ENCODE data around the gene GPR82. TPM values are rescaled to one million over a fixed set of nuclear protein-coding genes. Genes with fewer than 3 reads are reported as not detected.

The GPR82 gene
- total and polyA plus RNA-seq, 5 donors from 2014 or later = 0.25 to 0.83 (median 0.39) TPM; not detected in 1

- no peak for DNase-seq
- Histone ChIP-seq H3K4me1 (ENCODE audit: control insufficient read depth, insufficient read depth, low read length, poor library complexity, severe bottlenecking) (peaks cover 3% of the 10 kb centered on the region), H3K4me3 (ENCODE audit: low read depth, low read length) (no peak overlapping the region), H3K9me3 (ENCODE audit: control insufficient read depth in 2 of 2, low read length in 2 of 2) (no peaks in the 10 kb centered on the region), H3K36me3 (ENCODE audit: control insufficient read depth, insufficient read depth, low read length) (peaks cover 2% of the 10 kb centered on the region), H3K27me3 (ENCODE audit: control insufficient read depth, insufficient read depth, low read length) (no peaks in the 10 kb centered on the region), H3K27ac (ENCODE audit: insufficient read depth, low read length, poor library complexity, severe bottlenecking) (no peak overlapping the region)
- Mint-ChIP-seq H3K9me3 (no peaks in the 10 kb centered on the region), H3K27me3 (no peaks in the 10 kb centered on the region), H3K27ac (peak overlapping the region in 1 of 3 donors; percentile 74), H3K4me3 (no peak overlapping the region), H3K36me3 (no peaks in the 10 kb centered on the region), H3K4me1 (peaks cover 11 to 43% (median 33%) of the 10 kb centered on the region in 4 donors)
- no peak for ATAC-seq (ENCODE audit: low read depth in 2 of 2)
Observed at GRCh38 chrX:41761169-41761568, 37.2 kb downstream of the GPR82 start.

GRCh38 chrX:41761702-41762101 lies 37.7 kb downstream of the GPR82 start:
- peaks cover 2% of the 10 kb centered on the region for H3K36me3 ChIP-seq (ENCODE audit: control insufficient read depth, insufficient read depth, low read length)
- H3K9me3 ChIP-seq (ENCODE audit: control insufficient read depth in 2 of 2, low read length in 2 of 2) = no peaks in the 10 kb centered on the region
- peaks cover 6 to 43% (median 33%) of the 10 kb centered on the region in 4 donors for H3K4me1 Mint-ChIP-seq
- no peaks in the 10 kb centered on the region for H3K36me3 Mint-ChIP-seq
- H3K27me3 ChIP-seq (ENCODE audit: control insufficient read depth, insufficient read depth, low read length) = no peaks in the 10 kb centered on the region
- no peak overlapping the region for H3K27ac ChIP-seq (ENCODE audit: insufficient read depth, low read length, poor library complexity, severe bottlenecking)
- no peak overlapping the region for H3K4me3 ChIP-seq (ENCODE audit: low read depth, low read length)
- no peaks in the 10 kb centered on the region for H3K27me3 Mint-ChIP-seq
- no peak overlapping the region for H3K27ac Mint-ChIP-seq
- no peak for ATAC-seq (ENCODE audit: low read depth in 2 of 2)
- H3K4me3 Mint-ChIP-seq = no peak overlapping the region
- DNase-seq = no peak
- H3K9me3 Mint-ChIP-seq = no peaks in the 10 kb centered on the region
- H3K4me1 ChIP-seq (ENCODE audit: control insufficient read depth, insufficient read depth, low read length, poor library complexity, severe bottlenecking) = no peaks in the 10 kb centered on the region

- H3K4me1 Mint-ChIP-seq = peaks cover 8 to 34% (median 19%) of the 10 kb centered on the region in 4 donors
- H3K27ac ChIP-seq (ENCODE audit: insufficient read depth, low read length, poor library complexity, severe bottlenecking) = no peak overlapping the region
- H3K27me3 Mint-ChIP-seq = no peaks in the 10 kb centered on the region
- no peaks in the 10 kb centered on the region for H3K36me3 Mint-ChIP-seq
- no peaks in the 10 kb centered on the region for H3K27me3 ChIP-seq (ENCODE audit: control insufficient read depth, insufficient read depth, low read length)
- no peak for DNase-seq
- no peak overlapping the region for H3K4me3 ChIP-seq (ENCODE audit: low read depth, low read length)
- H3K4me3 Mint-ChIP-seq = no peak overlapping the region
- H3K9me3 Mint-ChIP-seq = peaks cover 0 to 1% (median 0%) of the 10 kb centered on the region in 7 donors
- H3K4me1 ChIP-seq (ENCODE audit: control insufficient read depth, insufficient read depth, low read length, poor library complexity, severe bottlenecking) = peaks cover 8% of the 10 kb centered on the region
- no peaks in the 10 kb centered on the region for H3K9me3 ChIP-seq (ENCODE audit: control insufficient read depth in 2 of 2, low read length in 2 of 2)
- no peak for ATAC-seq (ENCODE audit: low read depth in 2 of 2)
- H3K36me3 ChIP-seq (ENCODE audit: control insufficient read depth, insufficient read depth, low read length) = peaks cover 3% of the 10 kb centered on the region
- peak overlapping the region in 1 of 3 donors; percentile 51 for H3K27ac Mint-ChIP-seq
Observed at GRCh38 chrX:41779030-41779564, 55.1 kb downstream of the GPR82 start.

Other genes starting within 250 kb of the GPR82 start
- gene GPR34, start 35.2 kb upstream of the GPR82 start, total RNA-seq = not detected
- under 1 TPM in 3 of 4 donors, not detected in 1; 0.17 to 0.53 (median 0.24) TPM for gene GPR34, start 35.2 kb upstream of the GPR82 start, polyA plus RNA-seq
- 168 TPM for gene CASK, start 199.4 kb downstream of the GPR82 start, total RNA-seq
- gene CASK, start 199.4 kb downstream of the GPR82 start, polyA plus RNA-seq = 10 to 100 TPM in 3 of 4 donors, 1 to 10 TPM in 1; 8.4 to 31.5 (median 18.5) TPM